Measurements from ENCODE around the gene KCNG1. TPM values are rescaled to one million over a fixed set of nuclear protein-coding genes. Genes with fewer than 3 reads are reported as not detected.

KCNG1 gene
- total and polyA plus RNA-seq, 8 donors: 0.19 to 11.9 (median 2.7) TPM; not detected in 4

GRCh38 chr20:51024761-51025160 lies 1.9 kb upstream of the KCNG1 start:
- 58 to 76% (median 72%) methylated on average over 1 of the region's 1 CpG for WGBS, 5 donors
- no peaks in the 10 kb centered on the region for H3K9me3 ChIP-seq
- no peak for DNase-seq
- H3K27me3 ChIP-seq: peaks cover 5 to 99% (median 66%) of the 10 kb centered on the region in 3 donors
- intact Hi-C loops (cut with DNase I; ENCODE audit: low total_unique reads): no loop called here
- H3K4me1 ChIP-seq: peaks cover 12 to 17% (median 16%) of the 10 kb centered on the region in 4 donors
- no peak overlapping the region for H3K4me3 ChIP-seq
- TF ChIP-seq EP300 (IDR thresholded peaks at IDR 0.05) (no peak), POLR2A (IDR thresholded peaks at IDR 0.05) (no peak), POLR2AphosphoS5 (IDR thresholded peaks at IDR 0.05) (no peak), CTCF (IDR thresholded peaks at IDR 0.05) (no peak)
- no peaks in the 10 kb centered on the region for H3K36me3 ChIP-seq
- H3K27ac ChIP-seq: no peak overlapping the region

GRCh38 chr20:51023617-51024155 lies 779 bp upstream of the KCNG1 start:
- Histone ChIP-seq H3K4me1 (peaks cover 12 to 17% (median 16%) of the 10 kb centered on the region in 4 donors), H3K36me3 (no peaks in the 10 kb centered on the region), H3K27ac (no peak overlapping the region), H3K4me3 (peak overlapping the region; percentile 49 to 59 (median 52)), H3K9me3 (no peaks in the 10 kb centered on the region), H3K27me3 (peaks cover 5 to 92% (median 58%) of the 10 kb centered on the region in 3 donors)
- DNase-seq: peak in 1 of 2 donors; percentile 16
- WGBS, 5 donors: 22 to 26% (median 25%) methylated on average over 19 to 30 of the region's 30 CpGs
- intact Hi-C loops (cut with DNase I; ENCODE audit: low total_unique reads): no loop called here
- TF ChIP-seq CTCF (IDR thresholded peaks at IDR 0.05) (no peak), EP300 (IDR thresholded peaks at IDR 0.05) (no peak), POLR2A (IDR thresholded peaks at IDR 0.05) (no peak), POLR2AphosphoS5 (IDR thresholded peaks at IDR 0.05) (no peak)

GRCh38 chr20:51022227-51022802 lies 592 bp downstream of the KCNG1 start:
- H3K4me1 ChIP-seq: peaks cover 12 to 17% (median 16%) of the 10 kb centered on the region in 4 donors
- peak overlapping the region; percentile 49 to 59 (median 52) for H3K4me3 ChIP-seq
- no peaks in the 10 kb centered on the region for H3K36me3 ChIP-seq
- no peak overlapping the region for H3K27ac ChIP-seq
- peaks cover 5 to 84% (median 46%) of the 10 kb centered on the region in 3 donors for H3K27me3 ChIP-seq
- no peaks in the 10 kb centered on the region for H3K9me3 ChIP-seq
- 8 to 16% (median 10%) methylated on average over 9 to 39 of the region's 39 CpGs for WGBS, 5 donors
- no peak for DNase-seq
- intact Hi-C loops (cut with DNase I; ENCODE audit: low total_unique reads): no loop called here
- TF ChIP-seq POLR2A (IDR thresholded peaks at IDR 0.05) (no peak), CTCF (IDR thresholded peaks at IDR 0.05) (no peak), POLR2AphosphoS5 (IDR thresholded peaks at IDR 0.05) (no peak), EP300 (IDR thresholded peaks at IDR 0.05) (no peak)

GRCh38 chr20:51021067-51022025 lies 1.6 kb downstream of the KCNG1 start:
- no peak for DNase-seq
- no peak for TF ChIP-seq EP300 (IDR thresholded peaks at IDR 0.05)
- TF ChIP-seq POLR2A (IDR thresholded peaks at IDR 0.05): no peak
- TF ChIP-seq POLR2AphosphoS5 (IDR thresholded peaks at IDR 0.05): no peak
- TF ChIP-seq CTCF (IDR thresholded peaks at IDR 0.05): no peak
- Histone ChIP-seq H3K27ac (no peak overlapping the region), H3K9me3 (no peaks in the 10 kb centered on the region), H3K4me3 (no peak overlapping the region), H3K36me3 (no peaks in the 10 kb centered on the region), H3K27me3 (peaks cover 5 to 76% (median 46%) of the 10 kb centered on the region in 3 donors), H3K4me1 (peaks cover 12 to 17% (median 16%) of the 10 kb centered on the region in 4 donors)
- 50 to 57% (median 53%) methylated on average over 10 to 16 of the region's 16 CpGs for WGBS, 5 donors
- intact Hi-C loops (cut with DNase I; ENCODE audit: low total_unique reads): no loop called here

Measured in stomach (tissue), 9 donors.